Medulla oblongata (tissue), 1 donor: ENCODE data around the gene HAO2.
"Not testable (repeated sequence)": the region's sequence is repeated elsewhere in the genome, so short reads cannot be mapped to it uniquely, and the experiment has no call there.

Source experiments
- DNase-seq: peaks from one replicate; pipeline ENCODE4 v3.0.0-alpha.2; 2015; ENCODE audit errors: extremely low spot score

Gene HAO2

DNA sequence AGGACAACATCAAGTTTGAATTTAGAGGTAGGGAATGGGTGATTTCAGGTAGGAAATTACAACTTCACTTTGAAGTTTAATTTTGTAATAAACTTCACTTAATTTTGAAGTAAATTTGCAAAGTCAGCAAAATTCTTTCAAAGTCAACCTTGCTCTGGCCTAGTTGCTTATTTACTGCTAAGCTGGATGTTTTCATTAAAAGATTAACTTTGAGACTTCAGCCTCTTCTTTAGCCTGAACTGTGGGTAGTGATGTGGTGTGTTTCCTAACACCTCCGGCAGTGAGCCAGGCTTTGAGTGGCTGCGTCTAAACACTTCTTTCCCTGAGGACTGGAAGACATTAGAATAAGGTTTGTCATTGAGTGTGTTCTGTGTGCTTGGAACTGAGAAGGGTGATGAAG lies at the start of gene HAO2:
TSS of gene HAO2 (plus strand) at position 232 of the 400 bp plus-strand sequence. CDS start 12,301 bp downstream, outside the sequence.
- DNase-seq = no peak

DNA sequence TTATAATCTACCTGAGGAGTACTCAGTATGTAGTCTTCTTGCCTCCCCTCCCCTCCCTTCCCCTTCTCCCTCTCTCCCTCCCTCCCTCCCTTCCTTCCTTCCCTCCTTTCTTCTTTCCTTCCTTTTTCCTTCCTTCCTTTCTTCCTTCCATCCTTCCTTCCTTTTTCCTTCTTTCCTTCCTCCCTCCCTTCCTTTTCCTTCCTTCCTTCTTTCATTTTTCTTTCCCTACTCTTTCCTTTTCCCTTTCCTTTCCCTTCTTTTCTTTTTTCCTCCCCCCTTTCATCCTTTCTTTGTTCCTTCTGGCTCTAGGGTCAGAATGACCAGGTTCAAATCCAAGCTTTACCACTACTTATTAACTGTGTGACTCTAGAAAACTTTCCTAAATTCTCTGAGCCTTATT lies 48.5 kb upstream of the HAO2 start:
- DNase-seq = no peak

GRCh38 chr1:119321666-119322419 lies 46.7 kb upstream of the HAO2 start:
- DNase-seq = no peak

- DNase-seq = no peak
Measured at GRCh38 chr1:119323216-119323982, 45.2 kb upstream of the HAO2 start.

GRCh38 chr1:119324198-119324597 lies 44.4 kb upstream of the HAO2 start:
- no peak for DNase-seq

- DNase-seq = no peak
Measured at GRCh38 chr1:119326251-119326650, 42.3 kb upstream of the HAO2 start.

- peak; percentile 30 for DNase-seq
Measured at GRCh38 chr1:119327094-119327449, 41.5 kb upstream of the HAO2 start.

- DNase-seq = peak; percentile 48
Measured at GRCh38 chr1:119327450-119328155, 41.0 kb upstream of the HAO2 start.

DNA sequence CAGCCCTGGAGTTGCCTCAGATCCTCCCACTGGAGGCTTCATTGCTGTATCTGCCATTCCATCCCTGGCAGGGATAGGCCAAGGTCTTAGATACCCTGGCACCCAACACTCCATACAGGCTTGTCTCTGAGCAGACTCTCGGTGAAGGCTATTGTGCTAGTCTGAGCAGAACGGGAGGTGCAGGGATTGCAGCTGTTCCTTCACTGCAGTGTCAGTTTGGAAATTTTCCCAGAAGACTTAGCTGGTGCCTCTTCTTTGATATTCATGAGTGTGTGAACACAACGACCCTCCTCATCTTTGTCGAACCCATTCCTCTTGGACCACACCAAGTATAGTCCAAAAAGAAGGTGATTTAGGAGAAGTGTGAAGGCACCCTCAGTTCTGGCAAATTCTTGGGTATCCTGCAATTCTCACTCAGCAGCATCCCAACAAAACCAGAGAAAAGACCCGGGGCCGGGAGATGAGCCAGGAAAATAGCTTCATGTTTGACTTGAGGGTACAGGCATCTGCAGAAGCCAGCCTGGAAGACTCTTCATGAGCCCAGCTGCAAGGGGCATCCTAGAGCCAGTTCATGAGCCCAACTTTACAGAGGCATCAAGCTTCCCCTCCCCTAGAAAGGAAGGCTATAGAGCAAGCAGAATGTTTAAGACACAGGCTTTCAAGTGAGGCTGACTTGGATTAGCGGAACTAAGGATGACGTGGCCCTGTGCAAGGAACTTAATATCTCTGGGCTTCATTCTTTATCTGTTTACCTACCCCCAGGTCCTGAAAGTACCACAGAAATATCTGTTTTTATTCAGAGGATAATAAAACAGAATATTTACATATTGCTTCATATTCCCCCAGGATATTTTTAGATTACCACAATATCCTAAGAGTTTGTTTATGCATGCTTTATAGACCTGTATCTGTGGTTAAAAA lies 38.8 kb upstream of the HAO2 start:
- no peak for DNase-seq

- DNase-seq = no peak
Measured at GRCh38 chr1:119330466-119331189, 38.0 kb upstream of the HAO2 start.

DNA sequence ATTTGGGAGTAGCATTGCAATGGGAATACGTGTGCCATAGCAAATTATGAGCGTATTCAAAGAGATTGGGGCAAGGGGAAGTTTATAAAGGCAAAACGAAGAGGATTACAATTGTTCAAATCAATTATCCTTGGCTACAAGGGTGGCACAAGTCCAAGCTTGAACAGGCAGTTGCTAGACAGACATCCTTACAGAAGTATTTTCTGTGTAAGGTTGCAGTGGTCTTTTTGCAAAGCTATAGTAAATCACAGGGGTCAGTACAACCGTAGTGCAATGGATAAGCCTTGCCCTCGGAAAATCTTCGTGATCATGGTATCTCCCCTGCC lies 37.4 kb upstream of the HAO2 start:
- no peak for DNase-seq

- no peak for DNase-seq
Measured at GRCh38 chr1:119331915-119332314, 36.7 kb upstream of the HAO2 start.

GRCh38 chr1:119332622-119333021 lies 36.0 kb upstream of the HAO2 start:
- DNase-seq = no peak

DNA sequence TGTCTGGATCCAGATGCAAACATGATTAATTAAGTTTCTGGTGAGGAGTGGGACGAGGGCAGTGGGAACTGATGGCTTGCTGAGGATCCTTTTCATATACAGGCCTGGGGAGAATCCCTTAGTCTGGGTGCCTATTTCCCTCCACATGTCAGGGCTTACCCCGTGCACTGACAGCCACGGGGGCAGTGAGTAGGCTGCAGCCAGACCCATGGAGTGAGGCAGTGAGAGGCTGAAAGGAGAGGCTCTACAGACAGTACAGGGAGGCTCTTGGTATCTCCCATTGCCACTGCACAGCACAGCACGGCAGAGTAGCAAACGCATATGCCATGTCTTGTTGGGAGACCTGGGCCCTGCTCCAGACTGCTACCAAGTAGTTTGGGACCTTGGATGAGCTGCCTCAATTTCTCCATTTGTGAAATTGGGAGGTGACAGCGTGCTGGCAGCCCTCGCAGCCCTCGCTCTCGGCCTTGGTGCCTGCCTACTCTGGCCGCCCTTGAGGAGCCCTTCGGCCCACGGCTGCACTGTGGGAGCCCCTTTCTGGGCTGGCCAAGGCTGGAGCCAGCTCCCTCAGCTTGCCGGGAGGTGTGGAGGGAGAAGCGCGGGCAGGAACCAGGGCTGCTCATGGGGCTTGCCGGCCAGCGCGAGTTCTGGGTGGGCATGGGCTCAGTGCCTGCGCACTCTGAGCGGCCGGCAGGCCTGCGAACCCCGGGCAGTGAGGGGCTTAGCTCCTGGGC lies 35.3 kb upstream of the HAO2 start:
- DNase-seq = no peak

GRCh38 chr1:119333897-119334250 lies 34.7 kb upstream of the HAO2 start:
- not testable (repeated sequence) for DNase-seq

- no peak for DNase-seq
Measured at GRCh38 chr1:119336848-119337247, 31.7 kb upstream of the HAO2 start.

- DNase-seq = no peak
Measured at GRCh38 chr1:119338004-119338403, 30.6 kb upstream of the HAO2 start.

DNA sequence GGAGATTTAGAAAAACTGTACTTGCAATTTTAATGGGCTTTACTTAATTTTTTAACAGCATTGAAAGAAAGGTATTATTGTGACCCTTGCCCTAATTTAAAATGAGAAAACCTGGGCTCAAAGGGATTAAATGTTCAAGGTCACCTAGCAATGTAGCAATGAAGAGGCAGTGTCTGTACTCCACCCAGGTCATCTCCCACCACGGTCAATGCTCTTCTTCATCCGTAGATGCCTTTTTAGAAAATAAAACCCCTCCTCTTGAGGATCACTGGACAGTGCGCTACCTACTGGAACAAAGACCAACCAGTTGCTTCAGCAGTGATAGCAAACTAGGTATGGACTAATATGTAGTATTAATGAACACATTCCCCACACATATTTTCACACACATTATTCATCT lies 29.8 kb upstream of the HAO2 start:
- no peak for DNase-seq

GRCh38 chr1:119340861-119341261 lies 27.7 kb upstream of the HAO2 start:
- no peak for DNase-seq

DNA sequence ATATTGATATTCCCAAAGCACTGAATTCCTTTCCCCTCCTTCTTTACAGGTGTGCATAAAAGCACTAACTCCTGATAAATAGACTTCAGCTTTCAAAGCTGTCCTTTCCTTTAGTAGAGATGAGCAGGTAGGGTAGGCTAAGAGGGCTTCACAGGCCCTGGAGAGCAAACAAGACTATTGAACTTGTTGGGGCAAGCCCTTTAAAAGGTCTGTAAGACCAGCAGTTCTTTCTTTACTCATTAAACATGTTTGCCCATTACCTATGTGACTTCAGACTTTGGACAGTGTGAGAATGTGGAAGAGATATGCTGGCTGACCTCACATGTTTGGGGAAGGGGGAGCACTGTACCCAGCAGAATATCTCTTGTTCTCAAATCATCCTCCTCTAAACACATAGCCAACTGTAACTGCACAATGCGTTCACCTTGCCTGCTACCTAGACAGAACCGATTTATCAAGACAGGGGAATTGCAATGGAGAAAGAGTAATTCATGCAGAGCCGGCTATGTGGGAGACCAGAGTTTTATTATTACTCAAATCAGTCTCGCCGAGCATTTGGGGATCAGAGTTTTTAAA lies 27.1 kb upstream of the HAO2 start:
- no peak for DNase-seq
